ENCODE results near the gene ADNP. TPM values are rescaled to one million over a fixed set of nuclear protein-coding genes. Genes with fewer than 3 reads are reported as not detected.

Gene ADNP
- total RNA-seq, 1 donor from 2014 or later: 58.3 TPM

DNA sequence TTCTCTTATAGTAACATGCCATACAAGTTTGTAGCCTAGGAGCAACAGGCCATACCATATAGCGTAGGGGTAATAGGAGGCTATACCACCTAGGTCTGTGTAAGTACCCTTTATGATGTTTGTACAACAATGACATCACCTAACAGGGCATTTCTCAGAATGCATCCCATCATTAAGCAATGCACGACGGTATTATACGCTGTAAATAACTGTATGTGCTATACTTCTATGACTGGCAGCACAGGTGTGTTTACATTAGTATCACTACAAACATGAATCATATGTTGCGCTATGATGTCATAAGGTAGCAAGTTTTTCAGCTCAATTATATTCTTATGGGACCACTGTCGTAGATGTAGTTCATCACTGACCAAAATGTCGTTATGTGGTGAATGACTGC, 31.0 kb downstream of the ADNP start:
- intact Hi-C loops (cut with DNase I): no loop called here
- no peak for TF ChIP-seq CTCF (IDR thresholded peaks at IDR 0.05)
- Histone ChIP-seq H3K27ac (no peak overlapping the region), H3K9me3 (no peaks in the 10 kb centered on the region), H3K27me3 (ENCODE audit: low read depth) (no peaks in the 10 kb centered on the region), H3K4me1 (peaks cover 21% of the 10 kb centered on the region), H3K4me3 (no peak overlapping the region), H3K36me3 (peaks cover 70% of the 10 kb centered on the region)
- DNase-seq (no peak), ATAC-seq (no peak)

GRCh38 chr20:50898475-50898874, 32.8 kb downstream of the ADNP start:
- no peak for TF ChIP-seq CTCF (IDR thresholded peaks at IDR 0.05)
- intact Hi-C loops (cut with DNase I): no loop called here
- H3K36me3 ChIP-seq: peaks cover 87% of the 10 kb centered on the region
- H3K27me3 ChIP-seq (ENCODE audit: low read depth): no peaks in the 10 kb centered on the region
- ATAC-seq (no peak), DNase-seq (no peak)
- no peak overlapping the region for H3K27ac ChIP-seq
- no peak overlapping the region for H3K4me3 ChIP-seq
- H3K9me3 ChIP-seq: no peaks in the 10 kb centered on the region
- peaks cover 8% of the 10 kb centered on the region for H3K4me1 ChIP-seq

GRCh38 chr20:50895111-50895830, 36.0 kb downstream of the ADNP start:
- TF ChIP-seq CTCF (IDR thresholded peaks at IDR 0.05): no peak
- Histone ChIP-seq H3K4me3 (no peak overlapping the region), H3K36me3 (peaks cover 97% of the 10 kb centered on the region), H3K27me3 (ENCODE audit: low read depth) (no peaks in the 10 kb centered on the region), H3K27ac (no peak overlapping the region), H3K9me3 (no peaks in the 10 kb centered on the region), H3K4me1 (no peaks in the 10 kb centered on the region)
- ATAC-seq (no peak), DNase-seq (no peak)
- intact Hi-C loops (cut with DNase I): no loop called here

- Histone ChIP-seq H3K36me3 (peaks cover 96% of the 10 kb centered on the region), H3K4me1 (no peaks in the 10 kb centered on the region), H3K4me3 (no peak overlapping the region), H3K9me3 (no peaks in the 10 kb centered on the region), H3K27ac (no peak overlapping the region), H3K27me3 (ENCODE audit: low read depth) (no peaks in the 10 kb centered on the region)
- no peak for TF ChIP-seq CTCF (IDR thresholded peaks at IDR 0.05)
- intact Hi-C loops (cut with DNase I): no loop called here
- DNase-seq: no peak
- no peak for ATAC-seq
Measured at GRCh38 chr20:50893620-50894019, 37.6 kb downstream of the ADNP start.

GRCh38 chr20:50892394-50892793, 38.8 kb downstream of the ADNP start:
- Histone ChIP-seq H3K27ac (no peak overlapping the region), H3K27me3 (ENCODE audit: low read depth) (no peaks in the 10 kb centered on the region), H3K9me3 (no peaks in the 10 kb centered on the region), H3K4me1 (no peaks in the 10 kb centered on the region), H3K4me3 (no peak overlapping the region), H3K36me3 (peaks cover 87% of the 10 kb centered on the region)
- DNase-seq: no peak
- no peak for TF ChIP-seq CTCF (IDR thresholded peaks at IDR 0.05)
- ATAC-seq: no peak
- intact Hi-C loops (cut with DNase I): no loop called here
